Activated CD8-positive, alpha-beta memory T cell treated with anti-CD3 and anti-CD28 coated beads for 1 hour (primary cell): ENCODE data around the gene NAA35.

ENCODE experiments used
- DNase-seq, 2 donors: peaks; one replicate each; pipeline ENCODE4 v3.0.0-alpha.2; 2020; ENCODE audit warnings: low read depth in 1 of 2; ENCODE audit errors: extremely low read depth in 1 of 2

NAA35 gene

DNA sequence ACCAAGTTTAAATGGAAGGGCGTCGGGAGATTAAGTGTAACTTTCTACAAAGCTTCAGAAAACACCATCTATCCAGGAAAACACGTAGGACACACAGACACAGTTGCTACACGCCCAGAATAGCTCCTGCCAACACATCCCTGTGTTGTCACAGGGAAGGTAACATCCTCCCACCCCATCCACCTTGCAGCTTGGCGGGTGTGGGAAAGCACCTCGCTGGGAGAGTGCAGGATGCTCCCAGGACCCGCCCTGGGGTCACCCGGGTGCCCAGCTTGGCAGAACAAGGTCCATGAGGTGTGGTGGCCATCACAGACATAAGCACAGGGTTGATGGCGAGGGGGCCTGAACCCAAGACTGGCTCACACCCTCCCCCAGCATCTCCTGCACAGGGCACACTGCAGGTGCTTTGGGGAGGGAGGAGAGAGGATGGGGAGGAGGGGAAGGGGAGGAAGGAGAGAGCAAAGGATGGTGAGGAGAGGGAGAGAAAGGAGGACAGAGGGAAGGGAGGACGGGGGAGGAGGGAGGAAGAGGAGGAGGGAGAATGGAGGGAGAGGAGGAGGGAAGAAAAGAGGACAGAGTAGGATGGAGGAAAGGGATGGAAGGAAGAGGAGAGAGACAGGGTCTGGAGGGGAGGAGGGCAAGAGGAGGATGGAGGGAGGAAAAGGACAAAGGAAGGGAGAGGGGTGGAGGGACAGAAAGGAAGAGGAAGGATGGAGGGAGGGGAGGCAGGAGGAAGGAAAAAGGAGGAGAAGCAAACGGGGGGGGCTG lies 121.2 kb downstream of the NAA35 start:
- DNase-seq = no peak

DNA sequence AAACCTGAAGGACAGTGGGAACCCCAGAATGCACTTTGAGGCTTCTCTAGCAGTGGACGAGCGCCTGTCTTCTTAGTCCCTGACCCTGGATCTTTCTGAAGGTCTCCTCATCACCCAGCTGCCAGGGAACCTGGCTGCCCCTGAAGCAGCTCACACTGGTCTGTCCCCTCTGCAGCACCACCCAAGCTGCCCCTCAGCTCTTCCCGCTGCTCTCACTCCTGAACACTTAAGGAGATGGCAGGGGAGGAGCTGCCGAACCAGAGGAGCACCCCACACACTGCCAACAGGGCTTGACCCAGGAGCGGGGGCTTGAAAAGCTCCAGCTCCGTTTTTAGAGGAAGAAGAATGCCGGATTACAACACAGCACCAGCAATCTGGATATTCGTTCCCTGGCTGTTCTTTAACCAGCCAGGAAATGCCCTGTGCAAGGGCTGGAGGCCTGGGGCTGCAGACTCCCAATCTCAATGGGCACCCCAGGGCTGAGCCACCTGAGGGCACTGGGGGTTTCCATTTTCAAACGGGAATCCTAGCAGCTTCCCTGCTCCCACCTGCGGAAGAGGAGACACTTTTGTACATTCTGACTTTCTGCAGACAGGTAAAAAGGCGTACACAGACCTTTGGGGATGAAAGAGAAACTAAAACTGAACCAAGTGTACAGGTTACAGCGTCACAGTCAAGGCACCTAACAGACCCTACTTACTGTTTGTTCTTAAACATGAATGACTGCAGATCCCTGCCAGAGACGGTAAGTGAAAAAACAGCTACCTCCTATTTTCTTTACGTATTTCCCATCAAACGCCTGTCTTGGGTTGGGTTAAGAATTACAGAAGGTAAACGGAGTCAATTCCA lies 122.1 kb downstream of the NAA35 start:
- no peak for DNase-seq

DNA sequence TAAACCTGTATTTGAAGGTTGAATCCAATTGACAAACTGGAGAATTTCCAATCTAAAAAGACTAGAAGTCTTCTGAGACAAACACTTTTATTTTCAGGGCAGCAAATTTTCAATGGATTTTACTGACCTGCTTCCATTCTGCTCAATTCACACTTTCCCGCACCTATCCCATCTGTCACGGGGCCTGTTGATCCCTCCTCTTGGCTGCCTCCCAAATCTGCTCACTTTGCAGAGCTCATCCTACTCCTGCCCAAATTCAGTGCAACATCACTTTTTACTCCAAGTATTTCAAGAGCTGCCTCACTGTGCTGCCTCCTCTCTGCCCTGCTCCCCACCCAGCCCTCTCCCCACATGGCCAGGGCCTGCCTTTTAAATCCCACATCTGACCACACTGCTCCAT lies 123.3 kb downstream of the NAA35 start:
- DNase-seq = no peak

DNA sequence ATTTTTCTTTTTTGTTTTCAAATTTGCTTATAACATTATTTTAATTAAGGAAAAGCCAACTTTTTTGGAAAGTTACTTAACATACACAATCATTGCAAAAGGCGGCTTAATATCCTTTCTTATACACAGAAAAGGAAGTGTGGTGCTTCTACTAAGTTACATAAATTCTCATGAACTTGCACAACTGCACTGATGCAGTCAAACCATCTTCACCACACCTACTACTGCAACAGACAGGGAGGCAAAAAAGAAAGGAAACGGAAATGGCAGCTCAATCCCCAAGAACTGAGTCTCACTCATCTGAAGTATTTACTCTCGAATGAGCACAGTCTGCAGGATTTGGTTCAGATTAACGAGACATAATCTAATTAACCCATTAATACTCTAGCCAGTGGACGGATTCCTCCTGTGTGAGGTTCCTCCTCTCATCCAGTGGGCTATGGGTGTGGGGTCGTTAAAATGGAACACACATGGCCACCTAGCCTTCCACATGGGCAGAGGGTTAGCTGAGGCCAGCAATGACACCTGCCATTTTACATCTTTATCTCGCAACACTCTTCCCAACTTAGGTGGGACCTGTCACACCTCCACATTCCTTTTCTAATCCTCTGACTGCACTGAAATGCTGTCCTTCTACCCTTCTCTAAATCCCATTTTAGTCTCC lies 128.4 kb downstream of the NAA35 start:
- DNase-seq = no peak
